GM23248 (cell line): Measurements from ENCODE around the gene CGNL1.

Experiments used
- EZH2 ChIP-seq: fragments of 200-600 bp; sonication (generic); IDR thresholded peaks from 2 replicates; pipeline ENCODE4 v1.6.1; 2018; ENCODE audit warnings: antibody characterized with exemption, mild to moderate bottlenecking; ENCODE audit not compliant: insufficient read depth, poor library complexity, severe bottlenecking
- EZH2phosphoT487 ChIP-seq: fragments of 200-600 bp; sonication (generic); IDR thresholded peaks from 2 replicates; pipeline ENCODE4 v1.6.1; 2018; ENCODE audit warnings: antibody characterized with exemption, moderate library complexity, mild to moderate bottlenecking, low read depth; ENCODE audit not compliant: insufficient read depth

DNA sequence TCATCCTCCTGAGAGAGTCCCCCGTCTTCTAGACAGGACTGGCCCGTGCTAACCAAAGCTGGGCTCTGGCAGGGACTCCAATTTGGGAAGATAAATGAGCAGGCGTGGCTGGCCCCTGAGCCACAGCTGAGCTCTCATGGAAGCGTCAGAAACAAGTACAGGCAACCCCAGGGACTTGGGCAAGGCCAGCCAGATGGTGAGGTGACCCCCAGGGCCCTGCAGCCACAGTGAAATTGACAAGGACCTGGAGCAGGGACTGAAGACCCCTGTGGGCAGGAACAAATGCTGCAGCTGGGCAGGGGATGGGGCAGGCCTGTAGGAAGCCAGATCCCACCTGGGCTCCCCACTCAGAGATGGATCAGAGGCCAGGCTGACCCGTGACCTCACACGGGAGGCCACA lies 32.8 kb upstream of the CGNL1 start:
- TF ChIP-seq EZH2 (no peak), EZH2phosphoT487 (no peak)
